Cardiac muscle cell (in vitro differentiated cells and primary cell): Measurements from ENCODE around the gene SEC16A. TPM values are rescaled to one million over a fixed set of nuclear protein-coding genes. Genes with fewer than 3 reads are reported as not detected.

Source experiments
- DNase-seq, 2 donors: peaks; one replicate each; pipeline versions ENCODE4 v3.0.0 to v3.0.0-alpha.2; 2010 to 2017; ENCODE audit warnings: low read depth in 1 of 2, low spot score in 1 of 2
- H3K27ac ChIP-seq: fragments of 200-600 bp; sonication (generic); 2 replicates; pipeline ENCODE4 v1.5.1; 2016
- H3K27me3 ChIP-seq: fragments of 200-600 bp; sonication (generic); 2 replicates; pipeline ENCODE4 v1.6.0; 2016; ENCODE audit warnings: control low read depth
- H3K36me3 ChIP-seq: fragments of 200-600 bp; sonication (generic); 2 replicates; pipeline ENCODE4 v1.5.1; 2016; ENCODE audit warnings: control low read depth
- H3K4me1 ChIP-seq: fragments of 200-600 bp; sonication (generic); 2 replicates; pipeline ENCODE4 v1.8.1; 2017; ENCODE audit warnings: low read depth, mild to moderate bottlenecking, mixed run types
- H3K4me3 ChIP-seq: fragments of 200-600 bp; sonication (generic); 2 replicates; pipeline ENCODE4 v1.5.1; 2016; ENCODE audit warnings: mild to moderate bottlenecking
- H3K9me3 ChIP-seq: fragments of 200-600 bp; sonication (generic); 2 replicates; pipeline ENCODE4 v1.5.1; 2017; ENCODE audit warnings: low read depth, mild to moderate bottlenecking, control low read depth
- polyA plus RNA-seq: library from polyadenylated mRNA; unstranded; fragments of >200 nt; fragmentation: Nextera tagmentation; extraction: Ambion mirVana; gene quantifications from 2 replicates; pipeline ENCODE4 v1.2.1, GENCODE V29; 2016
- total RNA-seq: library from RNA; depleted of rRNA; stranded (reverse); fragments of >200 nt; gene quantifications from 2 replicates; pipeline ENCODE4 v1.2.3, GENCODE V29; 2016
- TF ChIP-seq, protein P1 (sequence below): IDR thresholded peaks from 2 replicates; pipeline ENCODE4 v1.5.1; 2012; ENCODE audit warnings: low read depth, mild to moderate bottlenecking, low read length

The SEC16A gene
- total and polyA plus RNA-seq, 2 experiments from 2014 or later = 32.3 to 39.5 TPM

DNA sequence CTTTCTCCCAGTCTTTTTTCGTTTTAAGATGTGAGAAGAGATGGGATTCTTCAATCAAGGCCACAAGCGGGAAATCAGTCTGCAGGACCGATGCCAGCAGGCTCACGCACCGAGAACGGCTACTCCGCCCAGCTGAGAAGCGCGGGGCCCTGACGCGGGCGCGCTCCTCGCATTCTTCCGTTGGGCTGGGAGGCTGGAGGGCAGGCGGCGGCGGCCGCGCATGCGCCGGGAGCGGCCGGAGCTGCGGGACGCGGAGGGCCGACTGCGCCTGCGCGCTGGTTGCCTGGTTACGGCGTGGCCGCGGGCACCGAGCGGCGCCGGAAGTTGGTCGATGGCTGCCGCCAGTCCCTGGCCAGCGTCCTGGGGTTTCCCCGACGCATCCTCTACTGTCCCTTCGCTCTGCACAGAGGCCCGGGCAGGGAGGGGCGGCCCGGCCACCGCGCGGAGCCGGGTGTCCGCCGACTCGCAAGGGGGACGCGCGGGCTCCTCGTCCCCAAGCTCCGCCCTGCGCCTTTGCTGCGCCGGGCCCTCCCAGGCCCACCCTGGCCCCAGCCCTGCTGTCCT, 831 bp upstream of the SEC16A start:
- peak overlapping the region; percentile 35 for H3K4me3 ChIP-seq
- DNase-seq = peak; percentile 89 to 96
- no peaks in the 10 kb centered on the region for H3K27me3 ChIP-seq
- peaks cover 11% of the 10 kb centered on the region for H3K4me1 ChIP-seq
- TF ChIP-seq, protein P1, sequence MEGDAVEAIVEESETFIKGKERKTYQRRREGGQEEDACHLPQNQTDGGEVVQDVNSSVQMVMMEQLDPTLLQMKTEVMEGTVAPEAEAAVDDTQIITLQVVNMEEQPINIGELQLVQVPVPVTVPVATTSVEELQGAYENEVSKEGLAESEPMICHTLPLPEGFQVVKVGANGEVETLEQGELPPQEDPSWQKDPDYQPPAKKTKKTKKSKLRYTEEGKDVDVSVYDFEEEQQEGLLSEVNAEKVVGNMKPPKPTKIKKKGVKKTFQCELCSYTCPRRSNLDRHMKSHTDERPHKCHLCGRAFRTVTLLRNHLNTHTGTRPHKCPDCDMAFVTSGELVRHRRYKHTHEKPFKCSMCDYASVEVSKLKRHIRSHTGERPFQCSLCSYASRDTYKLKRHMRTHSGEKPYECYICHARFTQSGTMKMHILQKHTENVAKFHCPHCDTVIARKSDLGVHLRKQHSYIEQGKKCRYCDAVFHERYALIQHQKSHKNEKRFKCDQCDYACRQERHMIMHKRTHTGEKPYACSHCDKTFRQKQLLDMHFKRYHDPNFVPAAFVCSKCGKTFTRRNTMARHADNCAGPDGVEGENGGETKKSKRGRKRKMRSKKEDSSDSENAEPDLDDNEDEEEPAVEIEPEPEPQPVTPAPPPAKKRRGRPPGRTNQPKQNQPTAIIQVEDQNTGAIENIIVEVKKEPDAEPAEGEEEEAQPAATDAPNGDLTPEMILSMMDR = no peak
- H3K27ac ChIP-seq = peak overlapping the region; percentile 99
- H3K36me3 ChIP-seq = no peaks in the 10 kb centered on the region
- H3K9me3 ChIP-seq = no peaks in the 10 kb centered on the region

DNA sequence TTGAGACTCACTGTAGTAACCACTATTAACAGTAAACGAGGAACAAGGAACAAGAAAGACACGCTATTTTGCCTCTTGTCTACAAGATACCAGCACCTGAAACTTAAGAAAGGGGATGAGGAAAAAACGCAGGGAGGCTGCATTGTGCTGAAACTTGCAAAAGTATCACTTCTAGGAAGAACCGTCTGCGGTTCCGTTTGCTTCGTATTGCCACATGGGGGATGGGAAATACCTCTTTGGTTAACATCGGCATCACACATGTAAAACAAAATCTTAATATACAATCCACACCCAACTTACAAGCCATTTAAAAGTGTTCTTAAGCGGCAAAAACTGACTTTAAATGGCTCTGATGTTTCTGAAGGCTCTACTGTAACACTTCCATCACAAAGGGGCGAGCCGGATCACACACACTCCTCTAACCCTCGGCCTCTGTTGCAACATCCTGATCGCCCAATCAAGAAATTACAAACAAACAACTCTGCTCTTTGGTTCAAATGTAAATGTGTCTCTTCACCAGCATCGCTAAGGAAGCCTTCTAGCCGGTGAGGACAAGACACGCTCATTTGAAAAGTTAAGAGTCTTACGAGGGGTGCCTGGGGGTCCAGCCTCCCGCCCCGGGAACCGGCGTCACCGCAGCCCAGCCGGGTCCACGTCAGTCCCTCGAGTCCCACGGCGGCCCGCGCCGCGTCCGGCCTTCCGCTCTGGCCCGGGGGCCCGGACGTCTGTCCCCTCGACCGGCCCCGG, 621 bp downstream of the SEC16A start:
- peak; percentile 21 to 56 for DNase-seq
- TF ChIP-seq, protein P1 = no peak
- H3K4me3 ChIP-seq = peak overlapping the region; percentile 92
- peaks cover 2% of the 10 kb centered on the region for H3K36me3 ChIP-seq
- H3K9me3 ChIP-seq = no peaks in the 10 kb centered on the region
- H3K27ac ChIP-seq = peak overlapping the region; percentile 98
- no peaks in the 10 kb centered on the region for H3K27me3 ChIP-seq
- peaks cover 11% of the 10 kb centered on the region for H3K4me1 ChIP-seq

DNA sequence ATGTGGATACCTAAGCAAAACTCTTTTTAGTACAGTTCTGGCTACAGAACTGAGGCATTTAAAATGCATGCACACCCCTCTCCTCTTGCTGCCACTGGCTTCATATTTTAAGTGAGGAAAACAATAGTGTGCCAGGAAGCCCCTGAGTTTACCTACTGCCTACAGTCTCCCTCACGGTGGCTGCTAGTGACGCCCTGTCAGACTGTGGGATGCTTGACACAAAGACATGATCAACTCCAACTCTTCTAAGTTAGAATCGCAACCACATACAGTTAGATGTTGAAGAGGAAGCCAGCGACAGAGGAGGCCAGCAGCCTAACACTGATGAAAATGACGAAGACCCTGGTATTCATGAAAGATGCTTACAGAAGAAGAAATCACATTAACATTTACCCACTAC, 1.3 kb downstream of the SEC16A start:
- Histone ChIP-seq H3K27ac (no peak overlapping the region), H3K9me3 (no peaks in the 10 kb centered on the region), H3K27me3 (no peaks in the 10 kb centered on the region), H3K36me3 (peaks cover 9% of the 10 kb centered on the region), H3K4me3 (peak overlapping the region; percentile 92), H3K4me1 (peaks cover 11% of the 10 kb centered on the region)
- no peak for DNase-seq
- TF ChIP-seq, protein P1 = no peak

DNA sequence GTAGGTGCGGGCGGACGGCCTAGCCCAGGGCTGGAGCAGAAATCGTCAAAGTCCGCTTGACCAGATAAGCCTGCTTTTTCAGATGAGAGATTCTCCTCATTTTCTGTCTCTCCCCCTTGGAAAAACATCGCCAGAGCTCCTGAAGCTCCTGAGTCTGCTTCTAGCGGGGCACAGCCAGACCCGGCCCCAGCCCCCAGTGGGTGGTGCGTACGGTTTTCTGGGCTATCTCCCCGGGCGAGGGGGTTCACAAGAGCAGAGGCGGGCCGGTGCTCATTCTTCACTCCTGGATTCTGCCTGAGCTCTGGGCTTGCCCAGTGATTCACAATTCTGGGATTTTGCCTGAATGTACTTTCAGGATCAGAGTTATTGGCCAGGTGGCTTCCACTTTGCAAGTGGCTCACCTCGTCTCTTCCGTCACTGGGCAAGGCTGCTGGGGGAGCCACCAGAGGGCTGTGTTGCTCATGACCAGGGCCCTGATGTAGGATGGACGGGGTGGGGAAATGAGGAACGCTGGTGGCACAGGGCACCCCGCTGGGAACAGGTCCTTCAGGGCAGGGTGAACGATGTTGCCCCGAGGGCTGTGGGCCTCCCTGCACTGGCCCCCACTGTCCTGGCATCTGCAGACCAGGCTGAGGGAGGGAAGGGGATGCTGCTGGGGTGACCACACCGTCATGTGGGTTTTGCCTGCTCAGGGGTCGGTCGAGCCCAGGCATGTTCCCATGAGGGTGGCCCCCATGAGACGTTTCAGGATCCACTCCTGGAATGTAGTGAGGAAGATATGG, 6.3 kb downstream of the SEC16A start:
- Histone ChIP-seq H3K36me3 (peaks cover 39% of the 10 kb centered on the region), H3K4me1 (peaks cover 3% of the 10 kb centered on the region)

More for the DNA sequence above, 6.3 kb downstream of the SEC16A start:
- no peak overlapping the region for H3K27ac ChIP-seq
- H3K4me3 ChIP-seq = no peak overlapping the region
- H3K9me3 ChIP-seq = no peaks in the 10 kb centered on the region
- H3K27me3 ChIP-seq = no peaks in the 10 kb centered on the region
- TF ChIP-seq, protein P1 = no peak
- no peak for DNase-seq
